HTERT RPE-1 (cell line): ENCODE data around the gene KCTD17.

Experiments used
- in situ Hi-C: fragments of 300-500 bp; cut with MboI; formaldehyde crosslinking; loops from 4 replicates; pipeline ENCODE4 v1.14.3; 2020; ENCODE audit warnings: low sequenced_read_pairs

Gene KCTD17

DNA sequence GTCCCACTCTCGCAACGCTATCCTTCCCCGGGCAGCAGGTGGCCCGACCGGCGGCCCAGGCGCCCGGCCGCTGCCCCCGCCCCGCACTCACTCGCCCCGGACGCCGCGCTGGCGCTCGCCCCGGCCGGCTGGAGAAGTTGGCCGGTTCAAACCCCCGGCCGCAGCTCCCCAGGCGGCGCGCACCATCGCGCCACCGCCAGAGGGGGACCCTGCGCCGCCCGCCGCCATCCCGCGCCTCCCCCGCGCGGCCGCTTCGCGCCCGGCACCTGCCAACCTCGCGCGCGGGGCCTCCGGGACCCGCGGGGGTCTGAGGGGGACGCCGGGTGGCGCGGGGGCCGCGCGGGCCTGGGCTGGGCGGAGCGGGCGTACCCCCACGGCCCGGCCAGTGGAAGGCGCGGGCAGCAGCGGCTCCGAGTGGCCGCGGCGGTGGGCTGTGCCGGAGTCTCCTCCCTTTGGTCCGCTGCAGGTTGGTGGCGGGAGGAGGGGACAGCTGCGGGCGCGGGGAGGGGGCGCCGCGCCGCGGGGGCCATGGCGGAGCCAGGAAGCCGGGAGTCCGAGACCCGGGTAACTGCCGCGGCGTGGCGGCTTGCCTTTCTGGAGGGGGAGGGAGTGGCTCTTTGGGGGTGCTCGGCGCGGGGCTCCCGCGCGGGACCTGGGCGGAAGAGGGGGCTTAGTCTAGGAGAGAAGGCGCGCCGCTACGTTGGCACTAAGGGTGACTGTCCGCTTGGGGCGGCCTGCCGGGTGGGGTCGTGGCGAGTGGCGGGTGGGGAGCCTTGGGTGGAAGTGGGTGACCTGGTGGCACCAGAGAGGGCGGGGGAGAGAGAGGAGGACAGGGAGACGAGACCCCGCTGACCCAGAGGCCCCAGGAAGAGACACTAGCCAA, 32.0 kb upstream of the KCTD17 start, which contains the start of the genes MPST and TST:
MPST (plus strand) TSS at position 434 of the 883 bp plus-strand sequence; CDS start at position 529, 95 bp downstream.
TST (minus strand) TSS at position 139 of the 883 bp plus-strand sequence. CDS start 715 bp downstream, outside the sequence.
- in situ Hi-C loops: no loop called here

DNA sequence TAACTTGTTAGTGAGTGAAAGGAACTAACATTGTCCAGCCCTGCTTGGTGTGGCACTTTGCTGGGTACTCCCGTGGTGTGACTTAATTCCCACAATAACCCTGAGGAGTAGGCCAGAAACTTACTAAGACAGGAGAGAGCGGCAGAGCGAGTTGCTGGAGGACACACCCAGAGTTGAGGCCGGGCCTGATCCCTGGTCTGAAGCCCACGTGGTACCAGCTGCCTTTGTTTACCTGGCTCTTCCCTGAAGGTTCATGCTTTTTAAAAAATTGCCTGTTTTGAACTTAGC, 31.4 kb upstream of the KCTD17 start:
- in situ Hi-C loops: no loop called here

DNA sequence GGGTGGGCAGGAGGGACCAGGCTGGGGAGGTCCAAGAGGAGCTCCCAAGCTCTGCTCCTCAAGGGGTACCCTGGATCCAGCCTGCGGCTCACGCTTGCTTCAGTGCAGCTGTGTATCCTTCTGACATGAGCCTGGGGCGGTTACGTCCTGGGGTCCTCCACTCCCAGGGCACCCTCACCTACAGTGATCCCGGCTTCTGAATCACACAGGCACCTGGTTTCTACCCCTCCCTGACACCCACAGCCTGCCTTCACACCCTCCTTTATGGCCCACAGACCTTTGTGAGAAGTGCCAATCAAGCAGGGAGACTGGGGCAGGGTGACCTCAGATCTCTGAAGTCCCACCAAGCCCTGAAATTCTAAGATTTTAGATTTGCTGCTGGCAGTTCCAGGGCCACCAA, 30.5 kb upstream of the KCTD17 start:
- in situ Hi-C loops: no loop called here

DNA sequence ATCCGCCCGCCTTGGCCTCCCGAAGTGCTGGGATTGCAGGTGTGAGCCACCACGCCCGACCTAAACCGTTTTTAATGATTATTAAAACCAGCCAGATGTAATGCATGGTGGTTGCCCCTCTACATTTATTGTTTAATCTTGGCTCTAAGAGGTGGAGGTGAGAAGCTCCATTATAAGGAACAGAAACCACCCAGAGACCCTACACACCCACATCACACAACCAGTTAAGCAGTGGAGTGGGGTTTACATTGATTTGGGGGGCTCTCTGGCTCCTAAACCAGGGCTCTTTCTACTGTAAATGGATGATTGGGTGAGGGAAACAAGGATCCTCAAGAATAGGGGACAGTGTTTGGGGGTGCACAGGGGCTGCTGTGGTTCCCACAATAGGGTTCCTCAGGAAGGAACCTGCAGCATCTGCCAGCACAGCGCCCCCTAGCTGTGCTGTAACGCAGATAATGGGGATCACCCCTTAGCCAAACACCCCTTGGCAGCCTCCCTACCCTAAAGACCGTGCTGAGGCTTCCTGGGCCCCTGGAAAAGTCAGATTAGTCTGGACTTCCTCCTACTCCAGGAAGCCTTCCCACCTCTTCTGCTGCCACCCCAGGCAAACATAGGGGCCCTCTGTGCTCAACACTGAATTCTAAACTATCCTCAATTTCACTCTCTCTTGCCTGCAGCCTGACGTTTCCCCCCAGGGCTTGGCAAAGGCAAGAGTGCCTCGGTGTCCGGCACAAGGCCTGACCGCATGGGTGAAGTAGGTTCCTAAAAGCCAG, 29.6 kb upstream of the KCTD17 start:
- in situ Hi-C loops: no loop called here

DNA sequence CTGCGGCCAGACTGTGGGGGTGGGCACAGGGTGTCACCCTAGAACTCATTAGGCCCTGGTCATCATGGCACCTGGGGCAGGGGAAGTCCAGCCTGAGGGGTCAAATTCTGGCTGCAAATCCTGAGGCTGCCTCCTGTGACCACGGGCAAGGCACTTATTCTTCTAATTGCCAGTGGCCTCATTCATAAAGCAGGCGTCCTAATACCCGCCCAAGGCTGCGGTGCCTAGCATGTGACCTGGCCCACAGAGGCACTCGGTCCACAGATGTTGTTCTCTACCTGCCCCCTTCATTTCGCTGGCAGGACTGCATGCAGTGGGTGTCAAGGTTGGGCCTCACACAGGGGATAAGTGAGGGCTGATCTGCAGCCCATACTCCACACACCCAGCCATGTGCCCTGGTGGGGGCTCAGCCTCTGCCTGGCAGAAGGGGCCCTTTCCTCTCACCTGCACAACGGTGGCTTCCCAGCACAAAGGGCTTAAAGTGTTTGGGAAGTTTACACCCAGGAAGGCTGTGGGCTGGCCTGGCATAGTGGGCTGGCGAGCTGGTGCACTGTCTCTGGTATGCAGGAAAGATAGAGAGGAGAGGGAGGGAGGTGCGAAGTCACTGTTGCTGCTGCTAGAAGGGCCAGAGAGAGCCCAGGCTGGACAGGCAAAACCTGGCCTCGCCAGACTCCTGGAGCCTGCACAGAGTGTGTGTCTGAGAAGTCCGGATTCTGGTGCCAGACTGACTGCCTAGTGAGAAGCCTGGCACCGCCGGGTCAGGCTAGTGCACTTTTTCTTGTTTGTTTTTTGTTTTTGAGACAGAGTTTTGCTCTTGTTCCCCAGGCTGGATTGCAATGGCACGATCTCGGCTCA, 28.8 kb upstream of the KCTD17 start:
- in situ Hi-C loops: no loop called here

DNA sequence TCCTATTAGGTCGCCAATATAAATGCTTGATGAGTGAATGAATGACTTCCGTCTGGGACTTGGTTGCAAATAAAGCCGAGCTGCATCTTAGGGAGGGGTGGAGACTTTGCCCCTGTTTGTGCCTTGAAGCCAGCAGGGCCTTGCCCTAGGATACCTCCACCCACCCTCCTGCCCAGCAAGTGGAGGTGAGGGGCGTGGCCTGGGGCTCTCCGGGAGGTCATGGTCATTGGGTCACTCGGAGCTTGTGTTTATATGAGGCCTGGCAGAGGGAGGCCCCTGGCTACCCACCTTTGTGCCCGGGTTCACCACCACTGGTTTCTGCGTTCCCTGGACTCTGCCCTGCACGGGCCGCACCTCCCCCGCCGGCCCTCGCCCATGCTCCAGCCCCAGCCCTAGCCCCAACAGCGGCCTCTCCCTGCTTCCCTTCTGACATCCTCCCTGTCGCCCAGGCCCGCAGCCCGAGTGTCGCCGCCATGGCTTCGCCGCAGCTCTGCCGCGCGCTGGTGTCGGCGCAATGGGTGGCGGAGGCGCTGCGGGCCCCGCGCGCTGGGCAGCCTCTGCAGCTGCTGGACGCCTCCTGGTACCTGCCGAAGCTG, 27.7 kb upstream of the KCTD17 start:
- in situ Hi-C loops: no loop called here

DNA sequence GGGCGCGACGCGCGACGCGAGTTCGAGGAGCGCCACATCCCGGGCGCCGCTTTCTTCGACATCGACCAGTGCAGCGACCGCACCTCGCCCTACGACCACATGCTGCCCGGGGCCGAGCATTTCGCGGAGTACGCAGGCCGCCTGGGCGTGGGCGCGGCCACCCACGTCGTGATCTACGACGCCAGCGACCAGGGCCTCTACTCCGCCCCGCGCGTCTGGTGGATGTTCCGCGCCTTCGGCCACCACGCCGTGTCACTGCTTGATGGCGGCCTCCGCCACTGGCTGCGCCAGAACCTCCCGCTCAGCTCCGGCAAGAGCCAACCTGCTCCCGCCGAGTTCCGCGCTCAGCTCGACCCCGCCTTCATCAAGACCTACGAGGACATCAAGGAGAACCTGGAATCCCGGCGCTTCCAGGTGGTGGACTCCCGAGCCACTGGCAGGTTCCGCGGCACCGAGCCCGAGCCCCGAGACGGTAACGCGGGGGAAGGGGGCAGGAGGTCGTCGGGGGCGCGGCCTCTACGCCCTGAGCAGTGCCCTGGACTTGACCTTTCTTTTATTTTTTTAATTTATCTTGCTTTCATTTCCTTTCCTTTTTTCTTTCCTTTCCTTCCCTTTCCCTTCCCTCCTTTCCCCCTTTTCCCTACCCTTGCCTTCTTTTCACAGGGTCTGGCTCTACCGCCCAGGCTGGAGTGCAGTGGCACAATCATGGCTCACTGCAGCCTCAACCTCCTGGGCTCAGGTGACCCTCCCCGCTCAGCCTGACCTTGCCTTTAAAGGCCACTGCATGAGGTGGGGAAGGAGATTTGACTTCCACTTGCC, 27.0 kb upstream of the KCTD17 start:
- in situ Hi-C loops: no loop called here

DNA sequence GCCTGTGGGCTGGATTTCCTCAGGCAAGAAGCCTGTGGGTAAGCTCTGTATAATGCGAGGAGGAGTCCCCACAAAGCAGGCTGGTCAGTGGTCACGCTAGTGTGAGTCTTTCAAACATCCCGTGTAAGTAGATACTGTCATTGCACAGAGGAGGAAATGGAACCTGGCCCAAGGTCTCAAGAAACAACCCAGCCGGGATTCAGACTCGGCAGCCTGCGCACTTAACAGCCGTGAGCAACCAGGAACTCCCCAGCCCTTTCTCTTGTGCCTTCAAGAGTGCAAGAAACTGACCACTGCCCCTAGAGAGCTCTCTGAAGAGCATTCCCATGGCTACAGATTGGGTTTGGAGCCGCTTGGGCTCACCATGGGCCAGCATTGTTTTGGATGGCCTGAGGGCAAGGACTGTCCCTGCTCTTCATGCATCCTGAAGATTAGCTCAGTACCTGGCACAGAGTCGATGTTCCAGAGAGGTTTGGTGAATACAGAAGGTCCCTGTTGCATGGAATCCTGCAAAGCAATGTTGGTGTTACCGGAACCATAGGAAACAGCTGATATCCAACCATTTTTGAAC, 26.0 kb upstream of the KCTD17 start:
- in situ Hi-C loops: no loop called here

DNA sequence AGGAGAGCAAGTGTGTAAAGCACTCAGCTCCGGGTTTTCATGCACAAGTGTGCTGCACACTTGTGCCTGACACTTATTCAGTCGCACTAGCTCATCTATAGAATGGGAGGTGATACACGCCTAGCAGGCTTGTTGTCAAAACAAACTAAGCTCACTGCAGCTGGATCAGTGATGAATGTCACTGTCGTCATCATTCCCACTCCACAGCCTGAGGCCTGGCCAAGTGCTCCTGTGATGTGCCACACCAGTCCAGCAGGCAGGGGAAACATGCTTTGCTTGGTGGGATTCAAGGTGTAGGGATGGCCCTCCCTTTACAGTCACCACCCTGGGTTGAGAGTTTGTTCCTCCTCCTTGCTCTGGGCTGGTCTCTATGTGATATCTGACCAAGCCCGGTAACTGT, 25.2 kb upstream of the KCTD17 start:
- in situ Hi-C loops: no loop called here

DNA sequence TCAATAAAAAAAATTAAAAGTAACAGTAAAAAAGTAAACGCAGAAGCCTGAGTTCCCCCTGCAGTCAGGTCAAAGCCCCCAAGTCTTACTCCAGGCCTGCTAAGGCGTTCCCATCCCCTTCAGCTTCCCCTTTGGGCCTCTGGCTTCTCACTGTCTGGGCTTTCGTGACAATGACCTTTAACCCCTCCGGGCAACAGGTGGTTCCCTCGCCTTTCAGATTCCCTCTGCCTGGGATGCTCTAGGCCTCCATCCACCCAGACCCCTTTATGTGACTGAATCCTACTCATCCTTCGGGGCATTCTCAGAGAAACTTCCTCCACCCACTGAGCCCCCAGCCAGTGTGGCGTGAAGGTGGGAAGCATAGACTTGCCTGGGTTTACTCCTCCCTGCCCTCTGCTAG, 24.0 kb upstream of the KCTD17 start:
- in situ Hi-C loops: no loop called here

DNA sequence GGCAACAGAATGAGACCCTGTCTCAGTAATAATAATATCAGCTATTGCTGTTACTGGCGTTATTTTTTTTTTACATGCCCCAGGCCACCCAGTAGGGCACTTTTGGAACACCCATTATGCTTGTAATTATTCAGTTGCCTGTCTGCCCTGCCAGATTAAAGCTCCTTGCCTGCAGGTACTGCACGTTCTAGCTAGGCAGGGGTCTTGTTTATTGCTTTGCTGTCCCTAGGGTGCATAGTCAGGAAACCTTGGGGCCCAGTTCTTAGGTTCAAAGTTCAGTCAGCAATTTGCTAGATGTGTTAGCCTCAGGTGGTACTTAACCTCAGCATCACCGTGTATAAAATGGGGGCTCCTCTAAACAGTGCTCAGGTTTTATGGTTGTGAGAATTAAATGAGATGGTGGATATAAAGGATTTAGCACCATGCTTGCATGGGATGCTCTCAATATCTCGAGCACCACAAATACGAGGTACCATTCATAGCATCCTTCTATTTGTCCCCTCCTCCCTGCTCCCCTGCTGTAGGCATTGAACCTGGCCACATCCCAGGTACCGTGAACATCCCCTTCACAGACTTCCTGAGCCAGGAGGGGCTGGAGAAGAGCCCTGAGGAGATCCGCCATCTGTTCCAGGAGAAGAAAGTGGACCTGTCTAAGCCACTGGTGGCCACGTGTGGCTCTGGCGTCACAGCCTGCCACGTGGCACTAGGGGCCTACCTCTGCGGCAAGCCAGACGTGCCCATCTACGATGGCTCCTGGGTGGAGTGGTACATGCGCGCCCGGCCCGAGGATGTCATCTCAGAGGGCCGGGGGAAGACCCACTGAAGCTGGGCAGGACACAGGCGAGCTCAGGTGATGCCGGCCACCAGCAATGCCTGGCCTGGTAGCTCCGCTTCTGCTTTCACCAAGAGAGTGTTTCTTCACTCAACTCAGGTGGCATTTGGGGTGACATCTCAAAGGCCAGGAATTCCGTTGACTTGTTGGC, 22.6 kb upstream of the KCTD17 start:
- in situ Hi-C loops: no loop called here

DNA sequence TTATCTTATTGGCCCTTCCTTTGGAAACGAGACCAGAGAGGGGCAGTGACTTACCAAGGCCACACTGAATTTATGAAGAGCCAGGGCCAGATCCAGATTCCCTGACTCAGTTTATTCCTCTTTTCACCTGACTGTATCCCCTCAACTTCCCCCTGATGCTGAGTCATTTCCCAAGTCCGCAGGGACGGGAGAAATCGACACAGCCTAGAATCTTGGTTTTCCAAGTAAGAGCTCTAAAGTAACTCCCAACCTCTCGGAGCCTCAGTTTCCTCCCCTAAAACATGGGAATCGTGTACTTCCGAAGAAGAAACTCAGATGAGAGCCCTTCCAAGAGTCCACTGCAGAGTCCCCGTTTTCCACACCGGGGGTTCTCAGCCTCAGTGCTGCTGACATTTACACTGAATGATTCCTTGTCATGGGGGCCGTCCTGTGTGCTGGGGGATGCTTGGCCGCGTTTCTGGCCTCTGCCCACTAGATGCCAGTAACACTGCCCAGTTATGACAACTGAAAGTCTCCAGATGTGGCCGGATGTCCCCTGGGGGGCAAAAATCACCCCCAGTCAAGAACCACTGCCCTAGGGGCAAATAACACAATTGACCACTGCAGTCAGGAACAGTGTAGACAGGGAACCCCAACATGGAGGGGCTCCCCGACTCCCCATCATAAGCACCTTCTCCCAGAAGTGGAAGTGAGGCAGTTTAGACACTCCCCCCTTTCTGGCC, 20.8 kb upstream of the KCTD17 start:
- in situ Hi-C loops: no loop called here

DNA sequence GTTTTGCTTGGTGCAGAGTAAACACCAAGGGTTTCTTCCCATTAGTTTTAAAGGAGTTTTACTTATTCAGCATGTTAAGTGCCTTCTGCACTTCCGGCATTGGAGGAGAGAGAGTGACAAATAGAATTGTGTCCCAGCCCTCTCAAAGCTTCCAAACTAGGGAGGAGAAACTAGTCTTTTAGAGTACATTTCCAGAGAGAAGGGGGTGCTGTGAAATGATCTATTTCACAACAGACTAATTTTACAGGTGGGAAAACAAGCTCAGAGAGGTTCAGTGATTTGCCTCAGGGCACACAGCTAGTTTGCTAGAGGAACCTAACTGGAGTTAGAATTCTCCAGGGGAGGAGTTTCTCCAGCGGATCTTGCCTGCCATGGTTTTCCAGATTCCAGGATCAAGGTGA, 19.4 kb upstream of the KCTD17 start:
- in situ Hi-C loops: no loop called here

DNA sequence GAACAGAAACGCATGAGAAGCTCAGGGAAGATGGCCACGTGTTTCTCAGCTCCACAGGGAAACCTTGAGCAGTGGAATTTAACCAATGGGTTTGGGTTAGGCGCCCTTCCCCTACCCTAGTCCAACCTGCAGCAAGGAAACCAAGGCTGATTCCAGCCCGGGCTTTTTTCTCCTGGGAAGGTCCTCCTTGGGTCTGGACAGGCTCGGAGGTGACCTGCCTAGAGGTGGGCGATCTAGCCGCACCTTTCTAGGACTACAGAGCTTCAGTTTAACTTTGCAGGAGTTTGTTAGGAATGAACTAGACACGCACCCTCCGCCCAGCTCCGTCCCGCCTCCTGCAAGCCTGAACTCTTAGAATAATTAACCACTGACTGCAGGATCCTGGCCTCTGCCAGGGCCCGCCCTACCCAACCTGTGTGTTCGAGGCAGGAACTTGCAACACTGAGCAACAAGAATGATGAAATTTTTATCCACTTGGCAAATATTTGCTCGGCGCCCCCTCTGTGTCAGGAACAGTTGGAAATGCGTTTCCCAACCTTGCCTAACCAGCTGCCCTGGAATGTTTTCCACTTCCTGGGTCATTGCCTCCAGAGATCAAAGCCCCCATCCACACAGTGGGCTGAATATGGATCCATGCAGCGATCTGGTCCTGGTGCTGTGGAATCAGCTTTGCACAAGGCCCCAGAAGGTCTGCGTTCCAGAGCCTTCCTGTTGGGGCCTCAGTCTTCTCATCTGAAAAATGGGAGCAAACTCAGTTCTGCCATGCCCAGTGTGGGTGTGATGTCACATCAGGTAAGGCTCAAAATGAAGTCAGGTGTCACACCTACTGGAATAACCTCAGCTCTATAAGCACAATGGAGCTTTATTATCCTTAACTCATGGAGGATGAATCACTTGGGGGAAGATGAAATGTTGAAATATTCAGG, 18.7 kb upstream of the KCTD17 start:
- in situ Hi-C loops: no loop called here

DNA sequence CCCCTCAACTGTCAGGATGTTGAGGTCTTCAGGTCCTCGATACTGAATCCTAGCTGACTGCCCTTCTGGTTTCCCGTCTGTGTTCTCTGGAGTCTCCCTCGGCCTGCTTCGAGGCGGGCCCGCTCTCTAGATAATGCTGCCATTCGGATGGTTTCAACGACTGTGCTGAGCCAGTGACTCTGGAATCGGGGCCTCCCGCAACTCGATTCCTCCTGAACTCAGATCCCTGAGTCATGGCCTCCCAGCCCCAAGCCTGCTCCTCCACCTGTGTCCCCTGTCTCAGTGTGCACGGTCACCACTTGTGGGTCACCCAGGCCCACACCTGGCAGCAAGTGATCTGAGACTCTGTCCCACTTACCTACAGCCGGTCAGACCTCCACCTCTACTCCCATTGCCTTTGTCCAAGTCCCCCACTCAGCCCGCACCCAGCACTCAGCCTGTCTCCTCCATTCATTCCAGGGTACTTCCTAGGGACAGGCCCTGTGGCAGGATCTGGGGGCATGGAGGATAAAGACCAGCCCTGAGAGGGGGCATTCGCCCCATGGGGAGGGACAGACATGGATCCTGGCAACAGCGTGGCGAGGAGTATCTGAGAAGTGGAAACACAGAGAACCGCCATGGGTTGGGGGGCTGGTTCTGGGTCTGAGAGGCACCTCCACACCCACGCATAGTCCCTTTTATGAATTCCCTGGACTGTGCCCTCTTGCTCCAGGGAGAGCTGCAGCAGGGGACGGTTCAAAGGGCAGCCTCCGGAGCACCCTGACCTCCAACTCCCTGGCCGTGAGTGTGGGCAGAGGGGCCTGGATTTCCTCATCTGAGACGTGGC, 17.7 kb upstream of the KCTD17 start:
- in situ Hi-C loops: no loop called here
